HG02973 (cell line): Measurements from ENCODE around the gene DNTT.

ENCODE experiments used
- ATAC-seq: cut with Tn5 transposase; IDR thresholded peaks from one replicate; pipeline ENCODE4 v1.9.1; 2021; ENCODE audit warnings: moderate library complexity; ENCODE audit not compliant: unreplicated experiment

The DNTT gene

DNA sequence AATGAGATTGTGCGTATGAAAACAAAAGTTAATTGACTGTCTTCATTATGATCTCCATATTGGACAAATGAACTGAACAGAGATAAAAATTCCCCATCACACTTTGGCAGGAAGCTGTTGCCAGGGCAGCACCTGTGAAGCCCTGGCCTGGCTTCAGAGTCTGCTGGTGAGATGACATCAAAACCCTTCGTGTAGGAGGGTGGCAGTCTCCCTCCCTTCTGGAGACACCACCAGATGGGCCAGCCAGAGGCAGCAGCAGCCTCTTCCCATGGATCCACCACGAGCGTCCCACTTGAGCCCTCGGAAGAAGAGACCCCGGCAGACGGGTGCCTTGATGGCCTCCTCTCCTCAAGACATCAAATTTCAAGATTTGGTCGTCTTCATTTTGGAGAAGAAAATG is at the start of gene DNTT:
DNTT (plus strand) TSS at position 205 of the 400 bp plus-strand sequence; CDS start at position 269, 64 bp downstream.
- ATAC-seq = no peak

DNA sequence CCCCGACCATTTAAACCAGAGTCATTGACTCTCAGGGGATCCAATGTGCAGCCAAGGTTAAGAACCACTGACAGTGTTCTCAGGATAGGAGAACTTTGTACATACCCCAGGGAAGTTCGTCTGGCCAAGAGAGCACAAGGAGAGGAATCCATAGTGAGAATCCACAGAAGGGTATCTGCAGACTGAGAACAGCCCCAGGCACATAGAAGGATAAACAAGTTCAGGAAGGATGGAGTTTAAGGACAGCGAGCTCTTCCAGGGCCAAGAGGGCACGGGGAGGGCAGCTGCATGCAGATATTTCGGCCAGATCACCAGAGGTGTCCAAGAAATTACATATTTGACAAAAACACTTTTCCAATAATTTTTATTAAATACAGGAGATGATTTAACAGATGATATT is 49.3 kb upstream of the DNTT start:
- ATAC-seq = no peak

DNA sequence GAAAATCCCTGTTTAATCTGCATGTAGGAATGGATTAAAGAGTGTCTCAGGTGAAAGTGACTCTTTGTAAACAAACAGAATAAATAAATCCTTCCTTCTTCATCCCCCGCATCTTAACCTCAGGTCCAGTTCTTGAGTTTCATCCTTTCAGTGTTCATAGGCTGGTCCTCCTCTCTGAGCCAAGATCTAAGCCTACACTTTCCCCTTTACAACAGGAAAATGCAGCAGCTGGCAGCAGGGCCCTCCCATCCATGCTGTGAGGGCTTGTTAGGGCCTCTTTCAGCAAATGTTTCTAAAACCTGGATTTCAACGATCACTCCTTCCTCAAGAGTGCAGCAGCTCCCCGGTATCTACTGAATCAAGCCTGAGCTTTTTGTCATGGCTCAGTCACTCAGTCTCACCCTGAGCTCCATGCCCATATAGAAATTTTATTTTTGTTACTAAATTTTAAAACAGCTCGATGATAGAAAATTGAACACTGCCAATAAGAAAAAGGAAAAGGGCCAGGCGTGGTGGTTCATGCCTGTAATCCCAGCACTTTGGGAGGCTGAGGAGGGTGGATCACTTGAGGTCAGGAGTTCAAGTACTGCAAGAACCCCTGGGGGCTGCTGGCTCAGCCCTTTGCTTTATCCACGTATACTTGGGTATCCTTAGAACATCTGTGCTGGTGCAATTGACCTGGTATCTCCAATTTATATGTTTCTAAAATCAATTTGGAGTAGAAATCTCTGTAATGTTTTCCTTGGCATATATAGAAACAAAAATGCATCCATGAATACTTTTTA is 48.5 kb upstream of the DNTT start:
- no peak for ATAC-seq

DNA sequence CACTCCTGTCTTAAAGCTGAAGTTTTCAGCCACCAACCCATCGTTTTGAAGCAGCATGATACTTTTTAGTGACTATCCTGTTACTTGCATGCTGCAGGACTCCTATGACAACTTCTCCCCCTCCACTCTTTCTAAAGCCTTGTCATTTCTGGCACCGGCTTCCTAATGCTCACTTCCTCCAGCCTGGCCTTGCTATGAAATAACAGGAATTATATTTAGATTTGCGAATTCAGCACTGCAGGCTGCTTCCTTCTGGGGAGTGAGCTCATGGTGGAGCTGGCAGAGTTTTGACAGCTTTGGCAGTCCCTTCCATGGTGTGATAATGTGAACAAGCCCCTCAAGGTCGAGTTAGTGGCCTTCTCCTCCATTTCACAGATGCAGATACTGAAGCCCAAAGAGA is 46.3 kb upstream of the DNTT start:
- ATAC-seq = no peak

DNA sequence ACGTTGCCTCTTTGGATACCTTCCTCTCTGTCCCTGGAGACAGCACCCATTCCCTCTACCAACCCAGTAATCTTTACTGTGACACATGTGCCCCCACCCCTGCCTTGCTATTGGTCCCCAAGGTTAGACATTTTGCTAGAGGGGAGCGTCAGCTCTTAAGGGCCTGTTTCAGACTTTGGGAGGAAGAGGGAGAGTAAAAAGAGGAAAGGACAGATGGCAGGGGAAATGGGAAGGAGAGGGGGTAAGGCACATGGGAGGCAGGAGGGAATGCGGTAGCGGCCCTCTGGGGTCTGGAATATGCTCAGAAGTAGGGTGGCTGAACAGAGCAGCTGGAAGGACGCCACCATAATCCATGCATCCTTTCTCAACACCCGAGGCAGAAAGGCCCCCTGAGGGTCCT is 45.1 kb upstream of the DNTT start:
- no peak for ATAC-seq

DNA sequence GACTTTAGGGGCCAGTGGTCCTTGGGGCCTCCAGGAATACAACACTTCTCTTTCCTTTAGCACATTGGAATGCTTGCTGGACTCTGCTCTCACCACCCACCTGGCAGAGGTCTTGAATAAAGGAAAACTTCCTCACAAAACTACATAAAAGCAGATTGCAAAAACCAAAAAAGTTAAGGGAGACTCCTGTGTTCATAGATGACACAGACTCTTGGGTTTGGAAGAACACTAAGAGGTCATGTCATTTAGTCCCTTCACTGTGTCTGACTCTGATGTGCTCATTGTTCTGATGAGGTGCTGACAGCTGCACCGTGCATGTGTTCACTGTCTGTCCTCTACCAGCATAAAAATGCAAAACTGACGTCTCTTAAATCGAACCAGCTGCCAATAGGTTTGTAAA is 44.2 kb upstream of the DNTT start:
- no peak for ATAC-seq

DNA sequence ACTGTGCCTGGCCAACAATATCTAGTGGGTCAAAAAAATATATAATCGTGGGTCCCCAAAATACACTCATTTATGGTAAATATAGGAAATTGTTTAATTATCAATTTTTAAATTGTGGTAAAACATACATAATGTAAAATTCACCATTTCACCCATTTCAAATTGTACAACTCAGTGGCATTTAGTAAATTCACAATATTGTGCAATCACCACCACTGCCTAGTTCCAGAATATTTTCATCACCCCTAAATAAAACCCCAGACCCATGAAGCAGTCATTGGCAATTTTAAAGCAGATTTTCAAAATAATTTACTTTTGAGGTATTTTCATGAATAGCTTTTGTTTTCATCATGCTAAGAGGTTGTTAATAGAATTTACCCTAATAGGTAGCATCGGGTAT is 43.1 kb upstream of the DNTT start:
- ATAC-seq = no peak

DNA sequence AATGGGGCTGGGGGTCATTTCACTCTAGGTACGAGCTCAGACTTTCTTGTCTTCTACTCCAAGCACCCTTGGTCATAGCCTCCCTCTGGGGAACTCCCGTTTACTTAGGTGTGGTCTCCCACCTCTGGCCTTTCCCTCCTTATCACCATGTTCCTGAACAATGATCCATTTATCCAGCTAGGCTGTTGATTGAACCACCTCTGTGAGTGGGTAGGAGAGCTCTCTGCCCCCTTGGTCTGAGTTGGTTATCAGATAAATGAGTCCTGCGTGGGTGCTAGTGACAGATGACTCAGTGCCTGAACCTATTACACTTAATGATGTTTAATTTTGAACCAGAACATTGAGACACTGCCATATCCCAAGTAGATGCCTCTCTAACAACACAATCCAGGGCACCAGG is 42.3 kb upstream of the DNTT start:
- ATAC-seq = no peak

DNA sequence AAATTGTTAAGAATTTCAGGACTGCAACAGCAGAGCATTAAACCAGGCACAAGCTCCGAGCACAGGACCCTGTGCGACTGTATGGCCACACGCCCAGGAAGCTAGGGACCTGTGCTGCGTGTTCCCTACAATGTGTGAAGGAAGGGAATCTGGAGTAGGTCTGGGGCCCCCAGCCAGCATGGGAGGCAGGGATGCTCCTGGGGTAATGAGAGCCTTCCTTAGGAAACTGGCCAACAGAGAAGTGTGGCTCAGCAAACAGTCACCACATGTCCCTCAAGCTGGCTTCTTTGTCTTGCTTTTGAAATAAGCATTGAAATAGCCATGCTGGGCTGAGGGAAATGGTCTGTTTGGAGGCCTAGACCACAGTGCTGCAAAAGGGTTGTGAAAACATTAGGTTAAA is 41.1 kb upstream of the DNTT start:
- no peak for ATAC-seq

DNA sequence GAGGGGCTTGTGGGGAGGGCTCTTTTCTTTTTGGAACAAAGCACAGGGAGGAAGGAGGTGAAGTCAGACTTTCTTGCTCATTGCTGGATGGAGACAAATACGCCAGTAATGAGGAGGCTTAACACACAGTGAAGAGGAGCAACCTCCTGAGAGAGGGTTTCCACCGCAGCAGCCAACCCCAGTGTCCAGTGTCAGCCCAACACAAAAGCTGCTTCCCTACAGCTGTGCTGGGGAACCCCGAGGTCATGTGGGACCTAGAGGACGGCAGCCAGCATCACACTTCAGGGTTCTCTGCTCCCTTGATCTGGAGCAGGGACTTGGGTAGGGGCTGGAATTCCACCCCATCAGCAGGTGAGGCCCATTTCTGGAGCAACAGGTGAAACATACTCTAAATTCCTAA is 40.6 kb upstream of the DNTT start:
- ATAC-seq = no peak

DNA sequence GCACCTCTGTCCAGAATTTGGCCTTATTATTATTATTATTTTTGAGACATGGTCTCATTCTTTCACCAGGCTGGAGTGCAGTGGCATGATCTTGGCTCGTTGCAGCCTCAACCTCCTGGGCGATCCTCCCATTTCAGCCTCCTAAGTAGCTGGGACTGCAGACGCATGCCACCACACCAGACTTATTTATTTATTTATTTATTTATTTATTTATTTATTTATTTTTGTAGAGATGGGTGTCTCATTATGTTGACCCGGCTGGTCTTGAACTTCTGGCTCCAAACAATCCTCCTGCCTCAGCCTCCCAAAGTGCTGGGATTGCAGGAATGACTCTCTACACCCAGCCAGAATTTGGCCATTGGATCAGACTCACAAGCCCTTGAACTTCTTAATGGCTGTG is 39.3 kb upstream of the DNTT start:
- ATAC-seq = no peak

DNA sequence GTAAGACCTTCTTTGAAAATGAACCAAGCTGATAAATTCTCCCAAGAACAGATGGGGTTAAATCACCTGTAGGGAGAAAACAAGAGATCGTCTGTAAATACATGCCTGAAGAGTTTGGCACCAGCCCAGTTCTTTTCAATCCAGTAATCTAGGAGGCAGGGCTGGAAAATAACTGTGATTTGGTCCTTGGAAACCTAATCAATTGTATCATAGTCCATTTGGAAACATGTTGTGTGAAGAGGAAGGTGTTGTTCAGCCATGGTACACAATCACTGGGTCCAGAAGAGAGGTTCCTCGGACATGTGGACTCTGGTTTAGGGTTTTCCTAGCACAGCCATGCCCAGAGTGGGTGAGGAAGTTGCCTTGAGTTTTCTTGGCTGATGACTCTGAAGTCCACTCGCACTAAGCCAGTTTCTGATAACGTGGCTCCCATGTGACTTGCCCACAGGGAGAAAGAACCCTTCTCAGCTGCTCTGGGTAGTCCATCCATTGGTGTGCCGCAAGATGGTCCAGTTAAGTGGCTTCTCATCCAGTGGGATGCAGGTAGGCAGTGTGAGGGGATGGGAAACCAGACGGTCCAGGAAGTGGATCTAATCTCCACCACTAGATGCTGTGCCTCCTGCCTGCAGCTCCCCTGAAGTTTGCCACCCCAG is 38.0 kb upstream of the DNTT start:
- no peak for ATAC-seq

DNA sequence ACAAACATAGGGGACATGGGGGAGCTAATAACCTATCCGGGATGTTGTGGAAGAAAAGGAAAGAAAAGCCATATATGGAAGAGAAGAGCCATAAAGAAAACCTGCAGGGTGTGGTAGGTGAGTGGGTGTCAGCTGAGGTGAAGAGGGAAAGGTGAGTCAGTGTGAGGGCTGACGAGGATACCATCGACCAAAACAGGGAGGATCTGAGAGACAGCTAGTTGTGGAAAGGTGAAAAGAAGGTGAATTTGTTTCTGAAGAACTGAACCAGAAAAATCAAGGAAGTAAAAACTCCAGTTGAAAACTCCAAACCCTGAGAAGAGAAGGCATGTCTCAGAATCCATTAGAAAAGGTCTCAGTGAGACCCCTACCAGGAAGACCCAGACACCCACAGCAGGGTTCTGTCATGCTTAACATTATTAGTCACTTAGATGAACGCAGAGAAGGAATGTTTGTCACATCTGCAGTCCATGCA is 37.0 kb upstream of the DNTT start:
- no peak for ATAC-seq

DNA sequence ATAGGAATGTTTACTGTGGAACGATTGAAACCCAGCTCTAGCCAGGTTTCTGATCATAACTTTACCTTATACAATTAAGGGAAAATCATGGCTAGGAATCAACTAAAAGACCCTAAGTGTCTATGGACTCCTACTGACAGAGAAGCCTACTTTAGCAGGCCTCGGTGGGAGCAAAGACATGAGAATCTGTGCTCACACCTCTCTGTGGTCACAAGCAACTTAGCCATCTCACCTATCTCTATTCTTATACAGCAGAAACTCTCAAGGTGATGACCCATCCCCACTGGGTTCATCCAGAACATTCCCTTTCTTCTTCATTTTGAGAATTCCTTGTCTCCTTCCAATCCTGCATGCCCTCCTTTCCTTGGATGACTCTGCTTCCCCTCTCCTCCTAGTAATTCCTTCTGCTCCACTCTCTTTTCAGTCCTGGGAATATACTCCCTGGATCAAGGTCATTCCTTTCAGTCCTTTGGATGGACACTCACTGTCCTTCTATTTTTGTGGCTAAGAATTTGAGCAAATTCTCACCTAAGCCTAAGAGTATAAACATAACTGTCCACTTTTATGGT is 35.8 kb upstream of the DNTT start:
- ATAC-seq = no peak

DNA sequence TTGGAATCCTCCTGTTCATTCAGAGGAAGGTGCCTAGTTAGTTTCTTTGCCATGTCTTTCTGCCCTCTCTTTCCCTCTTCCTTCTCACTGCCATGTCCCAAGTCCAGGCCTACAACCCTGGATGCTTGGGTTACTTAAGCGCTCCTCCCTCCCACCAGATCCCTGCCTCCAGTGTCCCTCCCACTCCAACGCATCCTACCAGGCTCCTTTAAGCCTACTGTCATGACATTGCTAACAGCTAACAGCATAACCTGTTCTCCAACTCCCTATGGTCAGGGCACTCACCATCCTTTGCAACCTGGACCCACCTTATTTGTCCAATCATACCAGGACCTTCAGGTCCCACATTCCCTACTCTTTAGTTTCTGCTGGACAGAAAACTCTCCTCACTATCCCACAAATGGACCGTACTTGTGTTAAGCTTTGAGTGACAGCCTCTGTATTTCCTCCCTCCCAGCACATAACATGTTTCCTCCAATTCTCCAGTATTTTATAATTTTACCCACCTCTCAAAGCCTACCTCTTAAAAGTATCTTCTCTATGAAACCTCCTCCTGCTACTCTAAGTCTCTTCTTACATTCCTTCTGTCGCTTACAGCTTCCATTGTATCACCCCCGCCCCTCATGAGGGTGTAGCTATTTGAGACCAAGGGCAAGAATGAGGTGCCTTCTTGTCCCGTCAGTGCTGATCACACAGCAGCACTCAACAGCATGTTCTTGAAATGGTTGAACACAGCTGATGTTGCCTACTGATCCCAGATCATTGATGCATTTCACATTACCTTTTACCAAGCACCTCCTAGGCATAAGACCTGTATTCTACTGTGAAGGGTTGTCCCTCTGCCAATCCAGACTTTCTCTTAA is 34.6 kb upstream of the DNTT start:
- no peak for ATAC-seq

DNA sequence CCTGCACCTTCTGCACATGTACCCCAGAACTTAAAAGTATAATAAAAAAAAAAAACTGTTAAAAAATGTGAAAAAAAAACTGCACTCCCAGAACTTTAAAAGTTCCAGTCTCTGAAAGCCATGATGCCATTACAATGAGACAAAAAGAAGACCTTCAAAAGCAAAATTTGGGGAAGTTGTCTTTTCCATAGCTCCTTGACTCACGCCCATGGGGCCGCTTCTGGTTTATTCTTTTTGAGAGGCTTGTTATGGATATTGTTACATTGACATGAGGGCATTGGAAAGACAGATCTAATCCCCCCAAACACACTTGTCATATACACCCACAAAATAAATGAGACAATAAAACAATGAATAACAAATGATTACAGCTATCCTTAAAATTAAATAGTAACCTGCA is 33.7 kb upstream of the DNTT start:
- no peak for ATAC-seq

DNA sequence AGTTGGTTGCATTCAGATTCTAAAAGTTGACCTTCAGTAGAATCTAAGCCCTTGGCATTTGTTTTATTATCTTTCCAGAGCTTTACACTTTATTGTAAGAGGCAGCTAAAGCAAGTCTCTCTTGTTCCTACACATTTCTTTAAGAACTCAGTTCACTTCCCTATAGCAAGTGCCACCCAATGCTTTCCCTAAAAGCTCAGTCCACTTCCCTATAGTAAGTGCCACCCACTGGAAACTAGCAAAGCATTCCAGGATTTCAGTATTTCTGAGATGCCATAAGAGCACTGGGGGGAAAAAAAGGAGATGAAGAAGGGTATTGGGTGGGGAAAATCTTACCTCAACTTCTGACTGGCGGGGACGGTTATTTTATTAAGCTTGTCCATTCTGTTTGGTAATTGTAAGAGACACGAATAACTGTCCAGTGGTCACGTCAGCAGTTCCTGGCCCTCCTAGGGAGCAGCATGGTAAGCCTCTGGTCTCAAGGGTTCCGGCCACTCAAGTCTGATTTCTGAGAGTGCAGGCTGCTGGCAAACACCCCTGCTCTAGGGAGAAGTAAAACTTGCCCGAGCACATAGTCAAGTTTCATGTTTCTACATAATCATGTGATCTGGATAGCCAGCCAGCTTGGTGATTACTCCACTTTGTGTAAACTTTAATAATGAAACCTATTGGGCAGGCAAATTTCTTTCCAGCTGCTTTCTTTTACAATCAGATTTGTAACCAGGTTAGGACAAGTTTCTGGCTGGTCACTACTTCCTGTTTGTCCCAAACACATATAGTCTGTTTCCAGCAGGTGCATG is 33.0 kb upstream of the DNTT start, which contains the start of gene BLNK:
BLNK (minus strand) TSS at position 554 of the 800 bp plus-strand sequence; CDS start at position 383, 171 bp downstream.
- peak; percentile 62 for ATAC-seq

DNA sequence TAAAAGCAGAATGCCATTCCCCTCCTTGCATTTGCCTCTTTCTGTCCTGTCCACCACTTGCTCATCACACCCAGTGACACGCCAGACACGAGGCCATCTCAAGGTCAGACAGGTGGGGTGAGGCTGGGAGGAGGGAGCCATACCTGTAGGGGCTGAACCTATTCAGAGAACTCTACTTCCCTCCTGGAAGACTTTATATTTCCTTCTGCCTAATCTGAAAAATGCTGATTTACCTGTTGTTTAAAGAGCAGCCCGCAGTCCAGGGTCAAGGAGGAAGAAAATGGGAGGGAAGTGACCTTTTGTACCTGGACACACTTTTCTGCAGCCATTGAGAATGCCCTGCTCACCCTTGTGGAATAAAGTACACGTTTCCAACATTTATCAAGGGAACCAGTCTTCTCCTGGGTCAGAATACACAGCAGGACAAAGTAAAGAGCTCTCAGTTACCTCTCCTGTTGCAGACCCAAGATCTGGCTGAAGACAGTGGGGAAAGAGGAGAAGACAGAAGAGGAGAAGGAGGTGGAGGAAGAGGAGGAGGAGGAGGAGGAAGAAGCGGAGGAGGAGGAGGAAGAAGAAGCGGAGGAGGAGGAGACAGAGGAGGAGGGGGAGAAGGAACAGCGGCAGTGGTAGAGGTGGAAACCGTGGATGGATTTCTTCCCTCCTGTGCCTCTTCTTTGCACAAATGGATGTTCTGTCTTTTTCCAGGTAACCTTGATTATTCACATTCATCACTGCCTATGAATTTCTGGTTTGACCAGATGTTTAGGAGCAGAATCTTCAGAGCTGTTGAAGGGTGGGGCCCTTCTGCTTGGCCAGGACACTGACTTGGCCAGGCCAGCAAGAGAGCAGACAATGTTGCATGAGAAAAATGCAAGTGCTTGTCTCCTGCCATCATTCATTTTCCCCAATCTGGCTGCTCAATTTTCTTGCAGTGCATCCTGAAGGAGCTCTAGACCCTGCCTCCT is 31.6 kb upstream of the DNTT start:
- ATAC-seq = no peak
